A673 (cell line): Measurements from ENCODE around the gene TSSK1B. TPM values are rescaled to one million over a fixed set of nuclear protein-coding genes. Genes with fewer than 3 reads are reported as not detected.

ENCODE experiments used
- BruUV-seq: library from RNA; stranded (reverse); fragments of 400-500 nt; replicated peaks from 2 replicates; lab custom pipeline; 2021; lab: Mats Ljungman, UMichigan
- CTCF ChIA-PET: fragments of 300-600 bp; sonication (Branson Sonifier 250); formaldehyde crosslinking; loops from one replicate; lab custom pipeline; 2022; ENCODE audit warnings: antibody characterized with exemption; lab: Charles Lee
- POLR2A ChIA-PET: fragments of 300-600 bp; sonication (Branson Sonifier 250); formaldehyde crosslinking; loops from one replicate; lab custom pipeline; 2022; ENCODE audit warnings: antibody characterized with exemption; ENCODE audit not compliant: low non-redundant PET; lab: Charles Lee
- DNase-seq: peaks from one replicate; pipeline ENCODE4 v3.0.0-alpha.2; 2015; ENCODE audit warnings: low spot score
- H3K27ac ChIP-seq: fragments of 200-600 bp; sonication (generic); 2 replicates; pipeline ENCODE4 v1.5.1; 2016; ENCODE audit warnings: mixed run types, low read depth, mild to moderate bottlenecking, mixed read lengths, antibody characterized with exemption, low read length; ENCODE audit not compliant: poor library complexity, severe bottlenecking
- H3K27me3 ChIP-seq: fragments of 200-600 bp; sonication (generic); replicated peaks from 2 replicates; pipeline ENCODE4 v1.6.1; 2017; ENCODE audit warnings: mixed run types, low read depth, mild to moderate bottlenecking, mixed read lengths, antibody characterized with exemption, low read length; ENCODE audit not compliant: insufficient read depth, poor library complexity
- H3K36me3 ChIP-seq: fragments of 200-600 bp; sonication (generic); 2 replicates; pipeline ENCODE4 v1.6.1; 2016; ENCODE audit warnings: mixed run types, mild to moderate bottlenecking, mixed read lengths, antibody characterized with exemption, low read length; ENCODE audit not compliant: insufficient read depth, poor library complexity, severe bottlenecking
- H3K4me1 ChIP-seq: fragments of 200-600 bp; sonication (generic); 2 replicates; pipeline ENCODE4 v1.6.1; 2017; ENCODE audit warnings: mixed run types, mild to moderate bottlenecking, mixed read lengths, antibody characterized with exemption, low read length; ENCODE audit not compliant: insufficient read depth, poor library complexity, severe bottlenecking
- H3K4me3 ChIP-seq: fragments of 200-600 bp; sonication (generic); 2 replicates; pipeline ENCODE4 v1.5.1; 2016; ENCODE audit warnings: low read depth, mixed run types, mild to moderate bottlenecking, mixed read lengths, low read length; ENCODE audit not compliant: poor library complexity, severe bottlenecking
- H3K9me3 ChIP-seq: fragments of 200-600 bp; sonication (generic); 2 replicates; pipeline ENCODE4 v1.6.1; 2016; ENCODE audit warnings: mixed run types, low read depth, mild to moderate bottlenecking, mixed read lengths, antibody characterized with exemption, low read length; ENCODE audit not compliant: poor library complexity, severe bottlenecking
- CTCF ChIP-seq: fragments of 300-800, 200-600 bp; sonication (generic); conservative IDR thresholded peaks from 2 replicates; pipeline ENCODE4 v1.5.1; 2017; ENCODE audit warnings: low read depth, mild to moderate bottlenecking, antibody characterized with exemption, low read length, moderate library complexity, mixed read lengths
- EZH2 ChIP-seq: fragments of 200-600 bp; sonication (generic); IDR thresholded peaks from 2 replicates; pipeline ENCODE4 v1.6.1; 2017; ENCODE audit warnings: borderline replicate concordance, low read depth, mild to moderate bottlenecking, mixed read lengths, antibody characterized with exemption, low read length; ENCODE audit not compliant: poor library complexity, severe bottlenecking
- intact Hi-C: fragments of 100-400 bp; cut with micrococcal nuclease; formaldehyde crosslinking; loops from one replicate; pipeline ENCODE4 v1.10.0; 2022; ENCODE audit not compliant: unreplicated experiment
- total RNA-seq: library from RNA; stranded (reverse); gene quantifications from 2 replicates; pipeline ENCODE4 v1.2.3, GENCODE V29; 2021

Gene TSSK1B
- total RNA-seq, 1 experiment from 2014 or later = not detected

DNA sequence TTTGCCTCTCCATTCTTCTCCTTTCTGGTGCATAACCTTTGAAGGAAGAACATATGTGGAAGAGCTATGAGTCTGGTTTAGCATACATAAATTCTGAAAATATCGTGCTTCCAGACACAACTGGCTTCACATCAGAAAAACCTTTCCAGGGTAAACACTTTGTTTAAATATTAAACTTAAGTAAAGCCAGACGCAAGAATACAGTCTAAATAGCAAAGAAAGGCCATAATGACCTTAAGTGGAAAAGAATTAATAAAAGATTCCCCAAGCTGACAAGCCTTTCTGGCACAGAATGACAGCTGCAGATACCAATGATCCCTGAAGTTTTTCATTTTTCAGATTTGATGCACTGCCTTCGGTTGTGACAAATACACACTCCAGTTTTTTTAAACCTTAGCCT is 13.5 kb upstream of the TSSK1B start:
- Histone ChIP-seq H3K27ac (no peak overlapping the region), H3K36me3 (no peaks in the 10 kb centered on the region), H3K4me3 (no peak overlapping the region), H3K27me3 (peaks cover 5% of the 10 kb centered on the region), H3K9me3 (no peaks in the 10 kb centered on the region), H3K4me1 (no peaks in the 10 kb centered on the region)
- no peak for TF ChIP-seq CTCF
- no peak for TF ChIP-seq EZH2
- no peak for DNase-seq
- BruUV-seq = no TSS peak
- ChIA-PET CTCF (no interaction called here), POLR2A (no interaction called here)
- intact Hi-C loops = no loop called here

DNA sequence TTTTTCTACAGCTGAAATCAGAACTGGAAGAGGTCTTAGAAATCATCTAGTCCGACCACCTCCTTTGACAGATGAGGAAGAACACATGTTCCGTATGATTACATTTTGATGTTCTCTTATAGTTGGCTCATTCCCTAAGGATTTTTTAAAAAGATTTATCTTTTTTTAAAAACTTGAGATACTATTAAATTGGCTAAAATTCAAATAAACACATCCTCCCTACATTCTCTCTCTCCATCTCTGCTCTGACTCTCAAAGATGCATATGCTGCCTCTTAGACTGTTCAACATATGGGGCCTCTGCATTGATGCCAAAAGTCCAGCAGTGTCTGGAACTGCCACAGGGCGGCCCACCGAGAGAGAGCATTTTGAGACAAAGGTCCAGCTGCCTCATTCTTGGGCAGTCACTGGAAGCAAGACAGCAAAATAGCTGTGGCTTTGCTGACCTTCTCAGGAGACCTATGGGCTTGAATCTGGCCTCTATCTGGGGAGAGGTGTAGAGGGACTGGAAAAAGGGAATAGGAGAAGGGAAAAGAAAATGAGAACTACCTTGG is 12.8 kb upstream of the TSSK1B start:
- H3K4me3 ChIP-seq = no peak overlapping the region
- no peaks in the 10 kb centered on the region for H3K36me3 ChIP-seq
- BruUV-seq = no TSS peak
- intact Hi-C loops = no loop called here
- H3K9me3 ChIP-seq = no peaks in the 10 kb centered on the region
- peaks cover 5% of the 10 kb centered on the region for H3K27me3 ChIP-seq
- H3K4me1 ChIP-seq = no peaks in the 10 kb centered on the region
- TF ChIP-seq EZH2 (no peak), CTCF (no peak; the same call in 1 of the 2 replicates)
- ChIA-PET CTCF (no interaction called here), POLR2A (no interaction called here)
- DNase-seq = peak; percentile 2
- H3K27ac ChIP-seq = no peak overlapping the region

DNA sequence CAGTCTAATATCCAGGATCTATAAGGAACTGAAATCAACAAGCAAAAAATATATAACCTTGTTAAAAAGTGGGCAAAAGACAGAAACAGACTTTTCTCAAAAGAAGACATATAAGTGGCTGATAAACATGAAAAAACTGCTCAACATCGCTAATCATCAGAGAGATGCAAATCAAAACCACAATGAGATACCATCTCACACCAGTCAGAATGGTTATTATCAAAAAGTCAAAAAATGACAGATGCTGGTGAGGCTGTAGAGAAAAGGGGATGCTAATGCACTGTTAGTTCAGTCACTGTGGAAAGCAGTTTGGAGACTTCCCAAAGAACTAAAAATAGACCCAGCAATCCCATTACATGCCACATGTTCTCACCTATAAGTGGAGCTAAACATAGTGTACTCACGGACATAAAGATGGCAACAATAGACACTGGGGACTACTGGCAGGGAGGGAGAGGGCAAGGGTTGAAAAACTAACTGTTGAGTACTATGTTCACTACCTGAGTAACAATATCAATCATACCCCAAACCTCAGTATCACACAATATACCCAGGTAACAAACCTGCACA is 11.7 kb upstream of the TSSK1B start:
- Histone ChIP-seq H3K4me1 (no peaks in the 10 kb centered on the region), H3K27ac (no peak overlapping the region), H3K27me3 (peaks cover 5% of the 10 kb centered on the region), H3K9me3 (no peaks in the 10 kb centered on the region), H3K36me3 (no peaks in the 10 kb centered on the region), H3K4me3 (no peak overlapping the region)
- POLR2A ChIA-PET = no interaction called here
- BruUV-seq = no TSS peak
- TF ChIP-seq EZH2 = no peak
- TF ChIP-seq CTCF = no peak
- DNase-seq = no peak
- intact Hi-C loops = no loop called here
- CTCF ChIA-PET = no interaction called here
